OCI-LY1 (cell line): ENCODE measurements around the gene ZNF891.

Source experiments
- H2AFZ ChIP-seq: fragments of 200-600 bp; sonication (generic), shearing (Covaris generic); 2 replicates; pipeline ENCODE4 v1.6.0; 2014; ENCODE audit warnings: antibody characterized with exemption, mild to moderate bottlenecking, low read length
- H3F3A ChIP-seq: fragments of 200-600 bp; sonication (generic), shearing (Covaris generic); 2 replicates; pipeline ENCODE4 v1.6.0; 2014; ENCODE audit warnings: mild to moderate bottlenecking, antibody characterized with exemption, low read length, moderate library complexity; ENCODE audit not compliant: insufficient read depth
- H3K27ac ChIP-seq: fragments of 200-600 bp; sonication (generic); 2 replicates; pipeline ENCODE4 v1.5.1; 2014; ENCODE audit warnings: low read length, mixed run types, mild to moderate bottlenecking, low read depth; ENCODE audit not compliant: poor library complexity, severe bottlenecking
- H3K27me3 ChIP-seq: fragments of 200-600 bp; sonication (generic); 2 replicates; pipeline ENCODE4 v1.6.0; 2014; ENCODE audit warnings: antibody characterized with exemption, mild to moderate bottlenecking, low read length, moderate library complexity; ENCODE audit not compliant: insufficient read depth
- H3K36me3 ChIP-seq: fragments of 200-600 bp; sonication (generic); 2 replicates; pipeline ENCODE4 v1.6.1; 2014; ENCODE audit warnings: mild to moderate bottlenecking, antibody characterized with exemption, low read length, moderate library complexity, mixed read lengths; ENCODE audit not compliant: insufficient read depth
- H3K4me1 ChIP-seq: fragments of 200-600 bp; sonication (generic); 2 replicates; pipeline ENCODE4 v1.5.1; 2014; ENCODE audit warnings: mild to moderate bottlenecking, low read length, moderate library complexity; ENCODE audit not compliant: insufficient read depth, severe bottlenecking
- H3K4me2 ChIP-seq: fragments of 200-600 bp; sonication (generic), shearing (Covaris generic); 2 replicates; pipeline ENCODE4 v1.6.1; 2014; ENCODE audit warnings: low read length
- H3K4me3 ChIP-seq: fragments of 200-600 bp; sonication (generic); 2 replicates; pipeline ENCODE4 v1.5.1; 2014; ENCODE audit warnings: low read length, low read depth, mild to moderate bottlenecking, mixed read lengths; ENCODE audit not compliant: poor library complexity, severe bottlenecking
- H3K79me2 ChIP-seq: fragments of 200-600 bp; shearing (Covaris generic); 2 replicates; pipeline ENCODE4 v1.6.1; 2016; ENCODE audit warnings: mixed run types, low read length, mixed read lengths; ENCODE audit not compliant: insufficient read depth
- H3K9ac ChIP-seq: fragments of 200-600 bp; sonication (generic), shearing (Covaris generic); 2 replicates; pipeline ENCODE4 v1.6.1; 2014; ENCODE audit warnings: mild to moderate bottlenecking, low read length, mixed read lengths
- H3K9me2 ChIP-seq: fragments of 200-600 bp; sonication (generic), shearing (Covaris generic); 2 replicates; pipeline ENCODE4 v1.6.1; 2014; ENCODE audit warnings: low read depth, mild to moderate bottlenecking, low read length, mixed read lengths
- H3K9me3 ChIP-seq: fragments of 200-600 bp; shearing (Covaris generic); 2 replicates; pipeline ENCODE4 v1.6.1; 2014; ENCODE audit warnings: low read length, mixed read lengths
- H4K20me1 ChIP-seq: fragments of 200-600 bp; sonication (generic), shearing (Covaris generic); 2 replicates; pipeline ENCODE4 v1.6.0; 2016; ENCODE audit warnings: mild to moderate bottlenecking, low read length; ENCODE audit not compliant: insufficient read depth
- EZH2 ChIP-seq: fragments of 200-600 bp; sonication (generic), shearing (Covaris generic); IDR thresholded peaks from 2 replicates; pipeline ENCODE4 v1.8.0; 2017; ENCODE audit warnings: borderline replicate concordance, mixed run types, mild to moderate bottlenecking, antibody characterized with exemption, low read length, moderate library complexity, mixed read lengths
- TF ChIP-seq, protein P1 (sequence below): fragments of 200-600 bp; sonication (generic), shearing (Covaris generic); IDR thresholded peaks from 2 replicates; pipeline ENCODE4 v1.5.1; 2017; ENCODE audit warnings: mild to moderate bottlenecking, antibody characterized with exemption, low read length, moderate library complexity, mixed read lengths

ZNF891 gene

DNA sequence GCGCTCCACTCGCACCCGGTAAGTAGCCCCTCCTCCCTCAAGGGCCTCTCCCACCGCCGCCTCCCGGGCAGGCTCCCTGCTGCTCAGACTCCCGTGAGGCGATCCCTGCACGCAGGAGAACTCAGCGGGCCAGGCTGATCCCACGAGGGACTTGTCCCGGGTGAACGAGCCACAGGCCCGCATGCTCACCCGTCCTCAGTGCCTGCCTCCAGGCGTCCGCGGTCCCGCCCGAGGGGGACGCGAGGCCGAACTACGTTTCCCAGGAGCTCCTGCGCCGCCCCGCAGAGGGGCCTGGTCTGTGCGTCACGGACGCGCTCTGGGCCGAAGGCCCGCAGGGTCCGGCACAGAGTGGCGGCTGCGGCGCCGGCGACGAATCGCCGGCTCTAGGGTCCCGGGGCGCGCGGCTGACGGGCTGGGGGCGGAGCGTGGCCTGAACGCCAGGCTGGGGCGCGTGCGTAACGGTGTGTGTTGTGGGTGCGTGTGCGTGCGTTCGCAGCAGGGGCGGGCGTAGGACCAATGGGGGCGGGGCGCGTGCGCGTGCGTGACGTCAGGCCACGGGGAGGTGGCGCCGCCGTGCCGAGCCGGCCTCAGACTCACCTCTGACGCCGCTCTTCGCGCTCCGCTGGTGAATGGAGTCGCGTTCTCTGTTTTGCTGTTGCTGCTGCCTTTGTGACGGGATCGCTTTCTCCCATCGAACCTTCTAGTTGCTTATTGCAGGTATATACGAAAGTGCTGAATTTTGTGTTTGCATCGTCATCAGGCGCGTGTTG lies at the start of gene ZNF891, which contains the start of gene ZNF10:
ZNF891 (minus strand) TSS at position 237 of the 770 bp plus-strand sequence. CDS start 8,356 bp downstream, outside the sequence.
ZNF10 (plus strand) TSS at position 590 of the 770 bp plus-strand sequence. CDS start 13,866 bp downstream, outside the sequence.
- Histone ChIP-seq H3K4me2 (peak within 1 kb of the TSS; percentile 83), H3K4me3 (peak within 1 kb of the TSS; percentile 92), H3K36me3 (peaks cover 73% of the 10 kb centered on the region), H2AFZ (peak within 1 kb of the TSS; percentile 69; the same call in 1 of the 2 replicates), H3K9ac (peak within 1 kb of the TSS; percentile 90), H3K27me3 (no peaks in the 10 kb centered on the region), H4K20me1 (no peaks in the 10 kb centered on the region), H3K9me2 (no peaks in the 10 kb centered on the region), H3K27ac (peak within 1 kb of the TSS; percentile 84), H3K4me1 (peaks cover 14% of the 10 kb centered on the region), H3K9me3 (peaks cover 38% of the 10 kb centered on the region), H3K79me2 (peaks cover 9% of the 10 kb centered on the region), H3F3A (no peaks in the 10 kb centered on the region)
- TF ChIP-seq, protein P1, sequence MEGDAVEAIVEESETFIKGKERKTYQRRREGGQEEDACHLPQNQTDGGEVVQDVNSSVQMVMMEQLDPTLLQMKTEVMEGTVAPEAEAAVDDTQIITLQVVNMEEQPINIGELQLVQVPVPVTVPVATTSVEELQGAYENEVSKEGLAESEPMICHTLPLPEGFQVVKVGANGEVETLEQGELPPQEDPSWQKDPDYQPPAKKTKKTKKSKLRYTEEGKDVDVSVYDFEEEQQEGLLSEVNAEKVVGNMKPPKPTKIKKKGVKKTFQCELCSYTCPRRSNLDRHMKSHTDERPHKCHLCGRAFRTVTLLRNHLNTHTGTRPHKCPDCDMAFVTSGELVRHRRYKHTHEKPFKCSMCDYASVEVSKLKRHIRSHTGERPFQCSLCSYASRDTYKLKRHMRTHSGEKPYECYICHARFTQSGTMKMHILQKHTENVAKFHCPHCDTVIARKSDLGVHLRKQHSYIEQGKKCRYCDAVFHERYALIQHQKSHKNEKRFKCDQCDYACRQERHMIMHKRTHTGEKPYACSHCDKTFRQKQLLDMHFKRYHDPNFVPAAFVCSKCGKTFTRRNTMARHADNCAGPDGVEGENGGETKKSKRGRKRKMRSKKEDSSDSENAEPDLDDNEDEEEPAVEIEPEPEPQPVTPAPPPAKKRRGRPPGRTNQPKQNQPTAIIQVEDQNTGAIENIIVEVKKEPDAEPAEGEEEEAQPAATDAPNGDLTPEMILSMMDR = no peak
- no peak for TF ChIP-seq EZH2

DNA sequence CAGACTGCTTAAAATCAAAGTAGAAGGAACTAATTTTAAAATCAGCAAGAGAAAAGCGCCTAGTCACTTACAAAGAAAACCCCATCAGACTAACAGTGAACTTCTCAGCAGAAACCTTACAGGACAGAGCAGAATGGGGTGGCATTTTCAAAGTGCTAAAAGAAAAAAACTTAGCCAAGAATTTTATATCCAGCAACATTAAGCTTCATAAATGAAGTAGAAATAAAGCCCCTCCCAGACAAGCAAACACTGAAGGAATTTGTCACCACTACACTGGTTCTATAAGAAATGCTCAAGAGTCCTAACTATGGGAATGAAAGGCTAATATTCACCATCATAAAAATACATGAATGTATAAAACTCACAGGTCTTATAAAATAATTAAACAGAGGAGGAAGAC lies 44.8 kb upstream of the ZNF891 start:
- Histone ChIP-seq H3K27me3 (no peaks in the 10 kb centered on the region), H3K9ac (no peak overlapping the region), H2AFZ (no peak overlapping the region), H3K4me1 (no peaks in the 10 kb centered on the region), H4K20me1 (no peaks in the 10 kb centered on the region), H3K79me2 (no peaks in the 10 kb centered on the region), H3K36me3 (no peaks in the 10 kb centered on the region), H3F3A (no peaks in the 10 kb centered on the region), H3K9me3 (peaks cover 6% of the 10 kb centered on the region; the same call in 1 of the 2 replicates), H3K4me3 (no peak overlapping the region), H3K27ac (no peak overlapping the region), H3K9me2 (no peaks in the 10 kb centered on the region), H3K4me2 (no peak overlapping the region)
- no peak for TF ChIP-seq EZH2
- TF ChIP-seq, protein P1 = no peak

- Histone ChIP-seq H3K36me3 (no peaks in the 10 kb centered on the region), H3K9ac (no peak overlapping the region), H3K27ac (no peak overlapping the region), H4K20me1 (no peaks in the 10 kb centered on the region), H3F3A (no peaks in the 10 kb centered on the region), H2AFZ (no peak overlapping the region), H3K27me3 (no peaks in the 10 kb centered on the region), H3K4me2 (no peak overlapping the region), H3K9me2 (no peaks in the 10 kb centered on the region), H3K79me2 (no peaks in the 10 kb centered on the region), H3K9me3 (peaks cover 10% of the 10 kb centered on the region), H3K4me3 (no peak overlapping the region), H3K4me1 (no peaks in the 10 kb centered on the region)
- TF ChIP-seq, protein P1 = no peak
- no peak for TF ChIP-seq EZH2
Measured at GRCh38 chr12:133172491-133172890, 42.4 kb upstream of the ZNF891 start.
